Inflammatory macrophage (primary cell): Measurements from ENCODE around the gene GPAM.
"Not testable (repeated sequence)": the region's sequence is repeated elsewhere in the genome, so short reads cannot be mapped to it uniquely, and the experiment has no call there.

Source experiments
- DNase-seq, 2 donors: peaks; one replicate each; pipeline ENCODE4 v3.0.0-alpha.2; 2020 to 2022
- total RNA-seq, 18 experiments: gene quantifications; one replicate each; lab custom pipeline; 2026; ENCODE audit warnings: mixed read lengths in 6 of 18, inconsistent platforms in 2 of 18; lab: John Stamatoyannopoulos, UW

Gene GPAM
- 1.7 to 32.0 (median 18.4) reads per million in 18 experiments for total RNA-seq

DNA sequence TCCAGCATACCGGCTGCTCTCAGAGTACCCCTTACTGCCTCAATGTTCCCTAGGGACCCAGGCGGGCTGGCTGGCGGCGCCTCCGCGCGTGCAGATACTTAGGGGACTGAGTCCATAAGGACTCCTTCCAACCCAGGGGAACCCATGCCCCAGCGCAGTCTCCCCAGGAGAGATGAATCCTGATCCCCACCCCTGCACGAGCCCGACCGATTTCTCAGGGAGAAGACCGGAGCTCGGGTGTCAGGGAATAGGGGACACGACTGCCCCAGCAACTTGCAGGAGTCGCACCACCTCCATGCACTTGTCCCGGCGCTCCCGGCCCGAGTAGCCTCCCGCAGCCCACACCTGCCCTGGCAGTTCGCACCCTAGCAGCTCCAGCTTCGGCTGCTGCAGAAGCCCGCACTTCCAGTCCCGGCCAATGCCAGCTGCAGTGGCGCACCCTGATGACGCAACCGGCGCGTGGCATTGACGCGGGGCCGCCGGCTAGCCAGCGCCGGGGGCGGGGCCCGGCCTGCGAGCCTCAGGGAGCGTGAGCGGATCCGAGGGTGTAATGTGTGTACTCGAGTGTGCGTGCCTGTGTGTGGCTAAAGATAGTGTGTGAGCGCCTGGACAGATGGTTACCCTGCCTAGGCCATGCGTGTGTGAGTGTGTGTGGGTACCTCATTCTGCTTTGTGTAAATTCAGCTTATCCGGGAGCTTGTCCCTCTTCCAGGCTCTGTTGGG, at the start of gene GPAM:
GPAM (minus strand) TSS at position 437 of the 723 bp plus-strand sequence. CDS start 1,981 bp downstream, outside the sequence.
- DNase-seq: peak; percentile 95 to 96

- peak in 1 of 2 donors; percentile 3 for DNase-seq
Observed at GRCh38 chr10:112232670-112233069, 49.1 kb upstream of the GPAM start.

- DNase-seq: peak in 1 of 2 donors; percentile 29
Observed at GRCh38 chr10:112231602-112232400, 48.2 kb upstream of the GPAM start.

DNA sequence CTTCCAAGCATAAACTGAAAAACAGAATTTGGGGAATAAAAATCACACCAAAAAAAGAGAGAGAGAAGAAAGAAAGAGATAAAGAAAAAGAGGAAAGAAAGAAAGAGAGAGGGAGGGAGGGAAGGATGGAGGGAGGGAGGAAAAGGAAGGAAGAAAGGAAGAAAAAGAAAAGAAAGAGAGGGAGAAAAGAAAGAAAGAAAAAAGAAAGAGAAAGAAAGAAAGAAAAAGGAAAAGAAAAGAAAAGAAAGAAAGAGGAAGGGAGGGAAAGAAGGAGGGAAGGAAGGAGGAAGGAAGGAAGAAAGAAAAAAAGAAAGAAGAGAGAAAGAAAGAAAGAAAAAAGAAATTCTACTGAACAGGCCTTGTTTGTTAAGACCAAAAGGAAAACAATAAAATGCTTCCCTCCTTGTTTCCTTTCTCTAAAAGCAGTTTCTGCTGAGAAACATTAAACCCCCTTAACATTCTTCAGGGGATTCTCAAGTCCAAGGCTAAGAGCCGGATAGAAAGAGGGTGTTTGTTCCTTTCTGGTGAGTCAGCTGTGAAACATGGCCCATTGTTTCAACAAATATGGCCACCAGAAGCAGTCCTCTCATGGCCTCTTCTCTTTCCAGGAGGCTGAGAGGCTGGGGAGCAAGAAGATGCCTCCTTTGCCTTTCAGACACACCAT, 46.9 kb upstream of the GPAM start:
- DNase-seq: no peak

DNA sequence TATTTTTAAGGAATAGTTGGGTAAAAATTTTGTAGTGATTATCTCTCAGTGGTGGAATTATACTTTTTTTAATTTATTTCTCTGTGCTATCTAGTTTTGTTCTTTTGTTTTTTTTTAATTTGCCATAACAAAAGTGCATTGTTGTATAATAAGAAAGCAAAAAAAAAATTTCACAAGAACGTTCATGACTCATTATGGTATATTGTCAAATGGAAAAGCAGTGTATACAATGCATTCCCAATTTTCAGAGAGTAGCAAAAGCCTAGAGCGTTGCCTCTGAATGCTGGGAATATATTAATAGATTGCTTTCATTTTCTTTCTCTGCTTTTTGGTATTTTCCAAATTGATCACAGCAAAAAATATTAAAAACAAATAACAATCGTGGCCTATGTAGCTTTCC, 46.3 kb upstream of the GPAM start:
- no peak for DNase-seq

DNA sequence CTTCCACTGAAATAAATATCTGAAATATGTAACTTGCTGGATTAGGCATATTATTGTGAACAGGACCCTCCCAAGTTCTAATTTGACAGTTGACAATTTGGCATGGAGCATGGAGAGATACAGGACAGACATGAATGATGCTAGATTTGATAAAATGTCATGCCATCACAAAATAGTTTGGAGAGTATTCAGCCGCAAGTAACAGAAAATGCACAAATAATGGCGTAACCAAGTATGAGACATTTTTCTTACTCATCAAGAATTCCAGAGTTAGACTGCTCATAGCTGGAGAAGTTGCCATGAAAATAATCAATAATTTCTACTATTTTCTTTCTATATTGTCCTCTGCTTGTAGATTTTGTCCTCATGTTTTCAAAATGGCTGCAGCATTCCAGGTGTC, 45.5 kb upstream of the GPAM start:
- no peak for DNase-seq

- DNase-seq: not testable (repeated sequence)
Observed at GRCh38 chr10:112228366-112229088, 45.0 kb upstream of the GPAM start.

- no peak for DNase-seq
Observed at GRCh38 chr10:112227331-112227987, 43.9 kb upstream of the GPAM start.

DNA sequence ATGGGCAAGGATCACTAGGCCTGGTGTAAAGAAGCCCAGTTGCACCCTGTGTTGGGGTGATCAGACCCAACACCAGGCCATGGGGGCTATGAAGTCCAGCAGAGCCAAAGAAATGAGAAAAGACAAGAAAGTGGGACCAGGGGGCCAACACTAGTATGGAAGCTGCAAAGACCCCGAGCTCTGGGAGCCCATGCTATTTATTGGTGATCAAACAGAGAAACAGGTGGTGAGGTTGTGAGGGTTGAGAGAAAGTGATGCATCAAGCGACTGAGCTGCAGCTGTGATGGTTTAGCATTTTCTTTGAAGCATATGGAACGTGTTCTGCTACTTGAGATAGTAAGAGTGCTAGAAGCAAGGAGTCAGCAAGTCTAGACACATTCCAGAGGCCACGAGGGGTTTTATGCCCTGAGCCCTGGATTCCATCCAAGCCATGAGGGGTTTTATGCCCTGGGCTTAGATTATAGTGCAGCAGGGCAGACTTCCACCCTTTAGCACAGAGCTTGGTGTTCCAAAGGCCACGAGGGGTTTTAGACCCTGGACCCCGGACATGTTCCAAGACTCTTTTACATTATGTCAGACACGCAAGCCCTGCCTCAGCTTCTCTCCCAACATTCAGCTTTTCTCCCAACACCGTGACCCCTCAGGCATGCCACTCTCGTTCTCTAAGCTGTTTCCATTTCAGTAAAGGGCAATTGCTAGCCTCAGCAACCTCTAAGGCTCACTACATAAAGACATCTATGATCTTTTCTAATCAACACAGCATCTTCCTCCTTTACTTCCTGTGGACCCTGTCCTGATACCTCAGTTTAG, 43.1 kb upstream of the GPAM start:
- DNase-seq: no peak

- DNase-seq: no peak
Observed at GRCh38 chr10:112225771-112226438, 42.3 kb upstream of the GPAM start.

DNA sequence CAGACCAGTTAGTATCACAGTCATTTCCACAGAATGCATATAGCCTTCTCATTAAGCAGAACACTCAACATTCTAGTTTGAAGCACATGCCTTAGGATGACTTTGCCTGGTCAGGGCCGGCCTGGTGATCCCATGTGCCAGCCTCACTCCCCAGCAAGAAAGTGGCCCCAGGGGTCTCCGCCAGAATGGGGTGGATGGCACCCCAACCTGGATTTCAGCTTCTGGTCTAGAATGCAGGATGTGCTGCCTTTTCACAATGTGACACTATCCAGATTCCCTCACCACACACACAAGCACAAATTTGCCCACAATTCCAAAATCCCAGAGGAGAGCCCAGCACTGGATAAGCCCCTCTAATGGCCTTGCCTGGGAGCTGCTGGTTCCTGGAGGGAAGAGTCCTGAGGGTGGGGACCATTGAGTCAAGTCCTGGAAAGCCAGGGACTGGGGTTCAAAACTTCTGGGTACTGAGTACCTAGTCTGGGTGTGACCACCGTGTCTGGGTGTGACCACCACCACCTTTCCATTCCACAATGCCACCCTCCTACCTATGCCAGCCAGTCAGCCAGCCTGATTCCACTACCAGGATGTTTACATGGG, 41.5 kb upstream of the GPAM start:
- DNase-seq: no peak

DNA sequence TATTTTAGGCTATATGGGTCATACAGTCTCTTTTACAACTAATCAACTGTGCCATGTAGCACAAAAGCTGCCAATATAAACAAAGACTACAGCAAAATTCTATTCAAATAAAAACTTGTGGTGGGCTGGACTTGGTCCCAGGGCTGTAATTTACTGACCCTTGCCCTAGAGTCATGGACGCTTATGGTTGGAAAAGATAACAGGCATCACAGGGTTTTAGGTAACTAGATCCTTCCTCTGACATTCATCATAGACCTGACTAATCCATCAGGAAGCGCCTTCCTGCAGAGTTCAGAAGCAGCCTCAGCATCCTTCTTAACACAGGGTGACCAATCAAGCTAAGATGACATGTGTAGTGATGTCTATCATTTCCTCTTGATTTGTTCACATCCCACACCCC, 40.2 kb upstream of the GPAM start:
- no peak for DNase-seq

- no peak for DNase-seq
Observed at GRCh38 chr10:112222799-112223198, 39.2 kb upstream of the GPAM start.

DNA sequence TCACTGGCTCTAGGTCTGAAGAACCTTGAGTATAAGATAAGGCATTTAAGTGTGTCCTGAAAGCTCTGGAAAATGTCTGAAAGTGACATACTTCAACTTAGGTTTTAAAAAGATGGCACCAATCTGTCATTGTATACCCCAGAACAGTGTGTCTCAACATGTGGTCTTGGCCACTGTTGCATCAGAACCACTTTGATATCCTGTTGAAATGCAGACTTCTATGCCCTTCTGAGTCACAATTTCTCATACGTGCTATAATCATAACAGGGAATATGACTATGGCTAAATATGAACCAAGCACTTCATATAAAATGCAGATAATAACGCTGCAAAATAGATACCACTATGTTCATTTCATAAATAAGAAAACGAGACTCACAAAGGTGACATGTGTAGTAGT, 38.0 kb upstream of the GPAM start:
- DNase-seq: no peak

DNA sequence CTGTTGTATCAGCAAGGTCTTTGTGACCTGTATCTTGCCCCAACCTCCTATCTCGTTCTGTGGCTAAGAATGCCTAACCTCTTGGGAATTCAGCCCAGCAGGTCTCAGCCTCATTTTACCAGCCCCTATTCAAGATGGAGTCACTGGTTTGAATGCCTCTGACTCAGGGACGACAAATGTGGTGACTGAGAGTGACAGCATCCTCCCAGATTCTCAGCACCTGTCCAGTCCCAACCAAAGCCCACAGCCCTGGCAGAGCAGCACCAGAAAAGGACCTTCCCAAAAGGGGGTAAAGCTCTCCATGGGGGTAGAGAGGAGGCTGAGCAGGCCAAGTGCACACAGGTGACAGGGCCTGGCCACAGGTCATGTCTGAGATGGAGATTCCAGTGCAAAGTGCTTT, 35.4 kb upstream of the GPAM start:
- DNase-seq: no peak

DNA sequence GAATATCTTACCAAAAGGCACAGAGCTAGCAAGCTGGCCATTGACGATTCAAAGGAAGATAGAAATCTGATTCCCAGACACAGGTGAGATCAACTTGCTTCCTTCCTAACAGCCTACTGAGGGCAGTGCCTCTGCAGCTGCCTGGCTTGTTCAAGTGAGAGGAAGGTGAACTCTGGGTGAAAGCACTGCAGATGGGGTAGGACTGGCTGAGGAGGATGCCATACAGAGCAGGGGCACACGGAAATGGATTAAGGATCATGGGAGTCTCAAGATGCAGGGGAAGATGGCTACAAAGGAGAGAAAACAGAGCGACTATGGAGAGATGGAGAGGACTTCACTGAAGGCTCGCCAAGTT, 34.4 kb upstream of the GPAM start:
- no peak for DNase-seq

GRCh38 chr10:112217386-112218035, 33.9 kb upstream of the GPAM start:
- no peak for DNase-seq

DNA sequence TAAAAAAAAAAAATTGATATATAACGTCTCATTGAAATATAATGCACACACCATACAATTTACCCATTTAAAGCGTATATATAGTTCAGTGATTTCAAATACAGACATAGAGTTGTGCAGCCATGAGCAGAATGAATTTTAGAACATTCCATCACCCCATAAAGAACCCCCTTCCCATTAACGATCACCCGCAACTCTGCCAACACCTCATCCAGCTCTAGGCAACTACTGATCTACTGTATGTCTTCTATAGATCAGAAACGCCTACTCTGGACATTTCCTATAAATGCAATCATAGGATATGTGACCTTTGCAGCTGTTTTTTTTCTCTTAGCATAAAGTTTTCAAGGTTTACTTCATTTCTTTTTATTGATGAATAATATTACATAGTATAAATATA, 33.4 kb upstream of the GPAM start:
- no peak for DNase-seq

DNA sequence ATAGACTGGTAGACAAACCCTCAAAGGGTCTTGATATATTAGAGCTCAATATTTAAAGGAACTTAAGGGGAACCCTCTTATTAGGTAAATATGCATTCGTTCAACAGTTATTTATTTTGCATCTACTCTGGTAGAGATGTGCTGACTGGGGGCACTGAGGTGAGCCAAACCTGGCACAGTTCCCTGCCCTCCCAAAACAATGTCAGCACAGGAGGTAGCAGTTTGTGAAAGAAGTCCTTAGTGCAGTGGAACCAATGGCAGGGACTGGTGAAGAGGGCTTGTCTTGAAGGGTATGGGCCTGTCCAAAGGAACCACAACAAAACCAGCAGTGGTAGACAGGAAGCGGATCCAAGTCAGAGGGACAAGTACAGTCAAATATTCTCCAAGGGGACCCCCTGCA, 32.6 kb upstream of the GPAM start:
- DNase-seq: no peak

- DNase-seq: no peak
Observed at GRCh38 chr10:112215342-112215774, 31.8 kb upstream of the GPAM start.
